ENCODE results near the gene TBC1D24.
"Not testable (repeated sequence)": the region's sequence is repeated elsewhere in the genome, so short reads cannot be mapped to it uniquely, and the experiment has no call there.

The TBC1D24 gene

DNA sequence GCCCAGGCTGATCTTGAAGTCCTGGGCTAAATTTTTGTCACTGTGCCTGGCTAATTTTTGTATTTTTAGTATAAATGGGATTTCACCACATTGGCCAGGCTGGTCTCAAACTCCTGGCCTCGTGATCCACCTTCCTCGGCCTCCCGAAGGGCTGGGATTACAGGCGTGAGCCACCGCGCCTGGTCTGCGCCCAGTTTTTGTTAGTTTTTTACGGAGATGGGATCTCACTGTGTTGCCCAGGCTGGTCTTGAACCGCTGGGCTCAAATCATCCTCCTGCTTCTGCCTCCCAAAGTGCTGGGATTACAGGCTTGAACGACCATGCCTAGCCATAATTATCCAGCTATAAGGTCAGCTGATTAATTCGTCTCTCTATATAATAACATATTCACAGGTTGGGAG, 59.0 kb downstream of the TBC1D24 start:
- DNase-seq, result no peak

DNA sequence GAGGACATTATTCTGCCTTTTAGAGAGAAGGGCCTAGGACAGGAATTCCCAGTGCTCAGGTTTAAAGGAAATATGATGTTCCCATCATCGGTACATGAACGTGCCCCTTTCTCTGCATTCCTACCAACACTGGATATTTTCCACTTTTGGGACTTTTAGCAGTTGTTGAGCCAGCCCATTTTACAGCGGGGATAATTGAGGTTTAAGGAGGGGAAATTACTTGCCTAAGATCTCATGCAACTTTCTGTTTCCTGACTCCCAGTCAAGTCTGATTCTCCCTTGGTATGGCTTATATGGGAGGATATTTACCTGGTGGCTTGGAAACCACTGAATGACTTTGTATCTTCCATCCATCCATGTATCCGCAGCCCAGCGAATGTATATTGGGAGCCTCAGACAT, 59.4 kb downstream of the TBC1D24 start:
- not testable (repeated sequence) for DNase-seq

DNA sequence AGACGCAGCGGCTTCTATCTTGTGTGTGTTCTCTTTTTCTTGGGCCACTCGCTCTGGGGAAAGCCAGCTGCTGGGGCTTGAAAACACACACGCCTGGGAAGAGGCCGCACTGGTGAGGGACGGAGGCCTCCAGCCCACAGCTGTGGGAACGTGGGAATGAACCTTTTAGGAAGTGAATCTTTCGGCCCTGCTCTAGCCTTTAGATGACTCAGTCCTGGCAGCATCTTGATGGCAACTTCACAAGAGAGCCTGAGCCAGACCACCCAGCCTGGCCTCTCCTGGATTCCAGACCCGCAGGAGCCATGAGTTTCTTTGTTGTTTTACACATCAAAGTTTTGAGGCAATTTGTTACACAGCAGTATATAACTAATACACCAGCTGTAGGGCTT, 60.7 kb downstream of the TBC1D24 start:
- DNase-seq, result no peak

DNA sequence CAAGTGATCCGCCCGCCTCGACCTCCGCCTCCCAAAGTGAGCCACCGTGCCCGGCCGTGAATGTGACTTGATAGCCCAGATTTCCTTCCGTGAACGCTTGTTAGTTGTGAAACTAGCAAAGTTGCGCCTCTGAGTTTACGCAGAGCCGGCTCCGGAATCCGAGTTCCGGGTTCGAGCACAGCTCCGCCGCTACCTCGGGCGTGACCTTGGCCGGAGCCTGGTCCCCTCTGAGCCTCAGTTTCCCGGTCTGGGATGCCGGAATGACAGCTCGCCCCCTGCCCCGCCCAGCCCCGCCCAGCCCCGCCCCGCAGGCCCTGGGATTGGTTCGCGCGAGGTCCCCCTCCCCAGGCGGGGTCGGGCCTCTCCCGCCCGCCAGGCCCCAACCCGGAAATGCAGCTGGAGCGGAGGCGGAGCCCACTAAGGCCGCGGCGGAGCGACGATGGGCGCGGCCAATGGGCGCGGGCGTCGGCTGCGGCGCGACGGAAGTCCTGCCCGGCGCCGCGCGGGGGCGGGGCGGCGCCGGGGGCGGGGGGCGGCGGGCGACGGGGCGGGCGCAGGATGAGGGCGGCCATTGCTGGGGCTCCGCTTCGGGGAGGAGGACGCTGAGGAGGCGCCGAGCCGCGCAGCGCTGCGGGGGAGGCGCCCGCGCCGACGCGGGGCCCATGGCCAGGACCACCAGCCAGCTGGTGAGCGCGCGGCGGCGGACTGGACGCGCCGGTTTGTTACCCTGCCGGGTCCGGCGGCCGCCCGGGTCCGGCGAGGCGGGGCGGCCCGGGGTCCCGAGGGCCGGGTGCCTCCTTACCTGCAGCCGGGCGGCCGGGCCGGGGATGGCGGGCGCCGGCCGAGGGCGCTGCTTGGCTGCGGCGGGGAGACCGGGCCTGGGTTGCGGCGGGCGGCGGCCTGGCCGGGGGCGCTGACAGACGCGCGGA, 62.8 kb downstream of the TBC1D24 start, which contains the start of gene PDPK1:
Gene PDPK1 (plus strand): TSS at position 571 of the 929 bp plus-strand sequence. CDS start 92 bp downstream, at position 663.
- peak; percentile 97 for DNase-seq

DNA sequence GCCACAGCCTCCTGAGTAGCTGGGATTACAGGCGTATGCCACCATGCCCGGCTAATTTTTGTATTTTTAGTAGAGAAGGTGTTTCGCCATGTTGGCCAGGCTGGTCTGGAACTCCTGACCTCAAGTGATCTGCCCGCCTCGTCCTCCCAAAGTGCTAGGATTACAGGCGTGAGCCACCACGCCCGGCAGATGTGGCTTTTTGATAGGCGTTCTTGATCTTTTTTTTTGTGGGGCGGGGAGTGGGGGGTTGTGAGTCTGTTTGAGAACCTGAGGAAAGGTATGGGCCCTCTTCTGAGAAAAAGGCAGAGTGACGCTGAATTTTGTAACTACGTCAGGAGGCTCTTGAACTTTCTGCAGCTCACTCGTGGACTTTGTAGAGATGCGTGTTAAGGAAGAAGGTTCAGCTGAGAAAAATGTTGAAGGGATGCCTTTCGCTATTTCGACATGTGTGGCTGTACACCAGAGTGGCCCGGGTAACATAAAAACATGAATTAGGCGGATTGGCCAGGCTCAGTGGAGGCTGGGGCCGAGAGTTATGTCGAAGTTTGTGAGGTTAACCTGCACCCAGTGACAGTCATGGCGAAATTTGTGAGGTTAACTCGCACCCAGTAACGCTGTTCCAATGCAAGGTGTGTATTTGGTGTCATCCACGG, 64.4 kb downstream of the TBC1D24 start:
- not testable (repeated sequence) for DNase-seq

DNA sequence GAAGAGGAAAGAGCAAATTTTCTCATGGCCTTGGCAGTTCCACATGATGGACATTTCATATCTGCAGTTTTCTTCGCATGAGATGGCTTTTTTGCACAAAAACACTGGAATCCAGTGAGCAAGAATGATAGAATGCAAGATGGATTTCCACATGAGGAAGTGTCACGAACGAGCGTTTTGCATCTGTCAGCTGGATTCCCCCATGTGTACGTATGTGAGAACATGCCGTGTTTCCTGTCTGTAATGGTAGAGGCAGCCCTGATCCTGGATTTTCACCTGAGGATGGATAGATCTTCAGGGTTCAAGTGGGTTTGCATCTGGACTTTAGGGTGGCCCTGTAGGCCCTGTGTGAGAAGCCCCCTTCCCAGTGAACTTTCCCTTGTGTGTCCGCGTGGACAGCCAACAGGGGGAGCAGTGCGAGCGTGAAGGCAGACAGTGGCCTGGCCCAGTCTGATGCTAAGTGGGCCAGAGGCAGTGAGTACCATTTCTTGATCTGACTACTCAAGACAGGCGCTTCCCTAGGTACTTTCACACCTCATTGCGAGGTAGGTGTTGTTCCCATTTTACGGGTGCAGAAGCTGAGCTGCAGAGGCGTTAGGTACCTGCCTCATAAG, 65.0 kb downstream of the TBC1D24 start:
- DNase-seq, result peak; percentile 30

DNA sequence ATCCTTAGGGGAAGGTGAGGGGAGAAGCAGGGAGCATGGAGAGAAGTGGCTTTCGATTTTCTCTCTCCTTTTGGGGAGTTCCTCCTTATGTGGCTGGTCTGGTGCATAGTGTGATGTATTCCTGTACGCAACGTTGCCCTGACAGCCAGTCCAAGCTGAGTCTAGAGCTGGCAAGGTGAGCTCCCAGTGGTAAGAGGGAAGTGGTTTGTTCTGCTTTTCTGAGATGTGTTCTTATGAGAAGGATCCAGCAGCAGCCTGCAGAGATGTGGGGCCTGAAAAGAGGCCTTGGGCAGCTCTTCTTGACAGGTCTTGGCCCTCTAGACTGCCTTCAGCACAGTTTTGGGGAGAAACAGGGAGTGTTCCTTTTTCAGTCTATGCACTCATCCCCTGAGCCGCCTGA, 66.0 kb downstream of the TBC1D24 start:
- DNase-seq, result not testable (repeated sequence)

DNA sequence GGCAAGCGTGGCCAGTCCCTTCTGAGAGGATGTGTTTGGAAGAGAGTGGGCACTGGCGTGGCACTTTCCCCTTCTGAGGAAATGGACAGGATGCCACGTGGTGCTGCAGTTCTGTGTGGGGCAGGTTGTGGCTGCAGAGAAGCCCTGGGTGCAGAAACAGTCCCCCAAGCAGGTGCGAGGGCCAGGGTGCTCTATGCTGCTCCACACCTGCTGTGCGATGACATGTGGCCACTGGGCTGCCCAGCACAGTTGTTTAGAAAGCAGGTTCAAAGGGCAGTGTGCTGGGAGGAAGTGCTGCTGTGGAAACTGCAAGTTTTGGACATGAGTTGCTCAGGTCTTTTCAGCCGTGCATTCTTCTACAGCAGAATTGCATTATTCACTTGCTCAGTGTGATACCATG, 66.5 kb downstream of the TBC1D24 start:
- not testable (repeated sequence) for DNase-seq

DNA sequence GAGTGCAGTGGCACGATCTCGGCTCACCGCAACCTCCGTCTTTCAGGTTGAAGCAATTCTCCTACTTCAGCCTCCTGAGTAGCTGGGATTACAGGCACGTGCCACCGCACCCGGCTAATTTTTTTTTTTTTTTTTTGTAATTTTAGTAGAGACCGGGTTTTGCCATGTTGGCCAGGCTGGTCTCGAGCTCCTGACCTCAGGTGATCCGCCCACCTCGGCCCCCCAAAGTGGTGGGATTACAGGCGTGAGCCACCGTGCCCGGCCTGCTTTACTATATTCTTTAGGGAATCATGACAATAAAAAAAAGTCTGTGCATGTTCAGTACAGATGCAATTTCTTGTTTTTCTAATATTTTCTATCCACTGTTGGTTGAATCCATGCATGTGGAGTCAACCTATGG, 68.8 kb downstream of the TBC1D24 start:
- not testable (repeated sequence) for DNase-seq

DNA sequence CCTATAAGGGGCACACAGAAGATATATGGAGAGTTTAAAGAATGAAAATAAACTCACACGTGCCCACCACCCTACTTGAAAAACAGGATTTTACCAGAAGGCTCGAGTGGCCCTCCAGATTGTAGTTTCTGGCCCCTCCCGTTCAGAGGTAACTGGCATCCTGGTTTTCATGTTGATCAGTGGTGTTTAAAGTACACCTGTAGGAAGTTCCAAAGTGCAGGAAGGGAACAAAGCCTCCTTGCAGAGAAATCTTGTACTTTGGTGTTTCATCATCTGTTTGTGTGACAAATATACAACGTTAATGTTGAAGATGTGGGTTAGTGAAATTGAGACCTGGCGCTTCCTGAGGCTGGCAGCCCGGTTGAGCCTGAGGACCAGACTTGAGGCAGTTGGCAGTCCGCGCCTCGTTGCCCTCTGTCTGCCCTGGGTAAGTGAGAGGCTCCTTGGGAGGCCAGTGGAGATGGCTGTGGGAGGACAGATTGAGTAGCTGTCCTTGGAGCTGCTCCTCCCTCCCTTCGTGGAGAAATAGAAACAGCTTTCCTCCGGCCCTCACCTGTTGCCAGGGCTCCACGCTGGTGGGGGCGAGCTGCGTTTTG, 75.5 kb downstream of the TBC1D24 start:
- not testable (repeated sequence) for DNase-seq

DNA sequence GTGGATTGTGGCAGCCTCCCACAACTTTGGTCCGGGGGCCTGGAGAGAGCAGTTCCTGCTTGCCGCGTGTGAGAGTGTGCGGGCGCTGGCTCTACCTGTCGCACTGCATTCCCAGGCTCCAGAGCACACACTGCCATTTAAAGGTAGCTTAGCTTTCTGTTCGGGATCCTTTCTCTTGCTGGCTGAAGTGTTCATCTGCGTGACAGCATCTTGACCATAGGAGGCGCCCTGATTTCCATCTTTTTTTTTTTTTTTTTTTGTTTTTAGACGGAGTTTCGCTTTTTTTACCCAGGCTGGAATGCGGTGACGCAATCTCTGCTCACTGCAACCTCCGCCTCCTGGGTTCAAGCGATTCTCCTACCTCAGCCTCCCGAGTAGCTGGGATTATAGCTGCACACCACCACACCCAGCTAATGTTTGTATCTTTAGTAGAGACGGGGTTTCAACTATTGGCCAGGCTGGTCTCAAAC, 76.5 kb downstream of the TBC1D24 start:
- DNase-seq, result not testable (repeated sequence)

DNA sequence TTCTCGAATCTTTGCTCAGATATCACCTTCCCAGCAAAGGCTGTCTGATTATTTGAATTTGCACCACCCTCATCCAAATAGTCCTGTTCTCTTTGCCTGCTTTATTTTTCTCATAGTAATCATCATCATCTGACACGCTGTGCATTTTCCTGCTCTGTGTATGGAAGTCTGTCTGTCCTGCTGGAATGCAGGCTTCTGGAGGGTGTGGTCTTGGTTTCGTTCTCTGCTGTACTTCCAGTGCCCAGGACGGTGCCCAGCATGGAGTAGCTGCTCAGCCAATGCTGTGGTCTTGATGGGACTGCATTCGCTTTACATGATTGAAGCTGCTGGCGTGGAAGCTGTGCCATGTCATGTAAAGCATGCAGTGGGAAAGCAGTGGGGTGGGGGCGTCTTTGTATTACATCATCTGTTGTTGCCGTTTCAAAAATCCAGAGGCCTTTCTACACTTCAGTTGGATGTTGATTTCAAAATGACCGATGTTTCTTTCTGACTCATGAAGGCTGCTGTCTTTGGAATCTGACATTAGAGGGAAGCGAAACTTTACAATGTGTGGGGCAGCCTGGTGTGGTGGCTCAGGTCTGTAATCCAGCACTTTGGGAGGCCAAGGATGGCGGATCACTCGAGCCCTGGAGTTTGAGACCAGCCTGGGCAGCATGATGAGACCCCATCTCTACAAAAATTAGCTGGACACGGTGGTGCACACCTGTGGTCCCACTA, 79.9 kb downstream of the TBC1D24 start:
- not testable (repeated sequence) for DNase-seq
